GM18873 (cell line): Measurements from ENCODE around the gene NINL.

Source experiments
- ATAC-seq: cut with Tn5 transposase; IDR thresholded peaks from one replicate; pipeline ENCODE4 v1.9.1; 2021; ENCODE audit warnings: mild to moderate bottlenecking, moderate library complexity, moderate number of reproducible peaks; ENCODE audit not compliant: unreplicated experiment, low FRiP score

The NINL gene

GRCh38 chr20:25535762-25536161, 49.6 kb downstream of the NINL start:
- ATAC-seq, result no peak

DNA sequence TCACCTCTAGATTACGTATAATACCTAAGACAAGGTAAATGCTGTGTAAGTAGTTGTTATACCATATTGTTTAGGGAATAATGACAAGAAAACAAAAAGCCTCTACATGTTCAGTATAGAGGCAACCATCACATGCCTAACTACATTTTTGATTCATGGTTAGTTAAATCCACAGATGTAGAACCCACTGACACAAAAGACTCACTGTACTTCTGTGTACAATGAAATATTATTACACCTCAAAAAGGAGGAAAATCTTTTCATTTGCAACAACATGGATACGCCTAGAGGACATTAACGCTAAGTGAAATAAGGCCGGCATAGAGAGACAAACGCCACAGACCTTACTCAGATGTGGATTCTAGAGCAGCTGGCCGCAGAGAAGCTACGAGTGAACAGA, 50.5 kb downstream of the NINL start:
- ATAC-seq, result no peak

GRCh38 chr20:25533920-25534700, 51.2 kb downstream of the NINL start:
- no peak for ATAC-seq

DNA sequence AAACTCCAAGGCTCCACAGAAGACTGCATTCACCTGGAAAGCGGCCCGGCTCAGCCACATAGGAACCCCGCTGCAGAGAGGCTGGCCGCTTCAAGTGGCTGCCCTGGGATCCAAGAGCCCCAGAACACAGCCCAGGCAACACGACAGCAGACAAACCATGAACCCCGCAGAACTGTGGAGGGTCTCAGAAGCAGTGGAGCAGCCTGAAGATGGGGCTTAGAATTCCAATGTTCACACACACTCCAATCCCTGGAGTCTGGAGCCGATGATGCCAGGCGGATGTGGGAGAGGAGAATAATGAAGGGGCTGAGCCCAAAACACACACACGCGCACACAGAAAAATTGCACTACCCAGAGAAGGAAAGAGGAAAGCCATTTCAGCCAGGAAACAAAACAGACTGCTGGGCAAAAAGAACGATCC, 52.4 kb downstream of the NINL start:
- ATAC-seq, result no peak

- no peak for ATAC-seq
Measured at GRCh38 chr20:25532015-25532751, 53.1 kb downstream of the NINL start.

DNA sequence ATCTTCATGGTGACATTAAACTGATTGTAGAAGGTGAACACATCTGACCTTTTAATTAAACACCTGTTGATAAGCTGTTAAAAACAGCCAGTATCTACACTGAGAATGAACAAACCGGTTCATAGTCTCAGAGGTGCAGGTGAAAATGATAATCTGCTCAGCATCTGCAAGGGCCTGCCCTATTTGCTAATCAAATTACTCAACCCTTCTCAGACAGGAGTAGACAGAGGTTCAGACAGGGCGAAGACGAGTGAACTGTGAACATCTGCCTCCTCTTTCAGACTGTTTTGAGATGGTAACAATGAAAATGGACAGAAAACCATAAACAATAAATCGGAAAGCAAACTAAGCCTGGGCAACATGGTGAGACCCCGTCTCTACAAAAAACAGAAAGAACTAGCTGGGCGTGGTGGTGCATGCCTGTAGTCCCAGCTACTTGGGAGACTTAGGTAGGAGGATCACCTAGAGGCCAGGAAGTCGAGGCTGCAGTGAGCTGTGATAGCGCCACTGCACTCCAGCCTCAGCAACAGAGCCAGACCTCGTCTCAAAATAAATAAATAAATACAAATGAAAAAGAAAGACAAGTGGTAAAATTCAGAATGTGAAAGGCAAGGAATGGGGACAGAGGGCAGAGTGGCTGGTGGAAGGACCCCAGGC, 55.9 kb downstream of the NINL start:
- ATAC-seq, result no peak

GRCh38 chr20:25527949-25528348, 57.4 kb downstream of the NINL start:
- ATAC-seq, result no peak

DNA sequence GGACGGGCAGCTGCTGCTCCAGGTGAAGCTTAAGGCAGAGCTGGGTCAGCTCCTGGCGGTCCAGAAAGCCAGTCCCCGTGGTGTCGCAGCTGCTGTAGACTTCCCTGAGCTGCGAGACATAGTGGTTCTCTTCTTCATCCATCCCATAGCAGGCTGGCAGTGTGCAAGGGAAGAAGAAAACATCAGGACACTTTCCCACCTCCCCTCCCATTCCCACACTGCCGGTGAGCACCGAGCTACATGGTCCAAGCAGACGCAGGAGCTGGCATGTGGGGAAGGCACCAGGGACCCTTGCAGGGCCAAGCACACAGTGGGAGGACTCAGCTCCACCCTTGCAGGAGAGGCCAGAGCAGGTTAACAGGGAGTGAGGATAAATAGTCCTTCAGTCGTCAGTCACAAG, 58.9 kb downstream of the NINL start:
- no peak for ATAC-seq

DNA sequence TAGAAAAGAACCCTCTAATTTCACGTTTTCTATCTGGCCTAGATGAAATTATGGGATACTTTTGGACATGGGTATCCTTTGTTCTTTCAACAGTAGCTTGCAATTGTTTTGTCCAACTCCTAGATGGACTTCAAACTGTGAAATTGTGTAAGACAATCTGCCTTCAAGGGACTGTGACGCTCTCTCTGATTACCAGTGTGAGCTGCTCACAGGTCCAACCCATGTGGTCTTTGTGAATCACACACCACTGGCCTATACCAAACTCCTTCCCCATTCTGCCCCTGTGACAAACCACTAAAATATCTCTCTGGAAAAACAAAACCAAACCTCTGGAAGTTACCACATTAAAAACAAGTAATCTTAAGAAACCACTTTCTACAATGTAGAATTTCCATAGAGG, 59.5 kb downstream of the NINL start:
- no peak for ATAC-seq

- no peak for ATAC-seq
Measured at GRCh38 chr20:25525295-25525694, 60.0 kb downstream of the NINL start.

DNA sequence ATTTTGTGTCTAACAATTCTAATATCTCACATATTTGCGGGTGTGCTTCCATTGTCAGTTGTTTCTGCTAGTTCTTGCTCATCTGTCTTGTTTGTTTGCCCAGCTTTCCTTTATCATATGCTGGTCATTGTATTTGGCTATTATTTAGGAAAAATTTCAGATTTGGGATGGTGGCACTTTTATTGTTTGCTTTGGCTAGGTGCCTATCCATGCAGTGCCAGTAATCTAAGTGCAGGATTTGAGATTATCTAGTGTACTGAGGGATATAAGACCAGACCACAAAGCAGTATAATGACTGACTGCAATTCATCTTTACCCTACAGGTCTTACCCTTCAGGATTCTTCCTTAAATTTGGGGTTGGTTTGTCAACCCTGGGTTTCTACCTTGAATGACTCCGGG, 63.9 kb downstream of the NINL start:
- no peak for ATAC-seq

DNA sequence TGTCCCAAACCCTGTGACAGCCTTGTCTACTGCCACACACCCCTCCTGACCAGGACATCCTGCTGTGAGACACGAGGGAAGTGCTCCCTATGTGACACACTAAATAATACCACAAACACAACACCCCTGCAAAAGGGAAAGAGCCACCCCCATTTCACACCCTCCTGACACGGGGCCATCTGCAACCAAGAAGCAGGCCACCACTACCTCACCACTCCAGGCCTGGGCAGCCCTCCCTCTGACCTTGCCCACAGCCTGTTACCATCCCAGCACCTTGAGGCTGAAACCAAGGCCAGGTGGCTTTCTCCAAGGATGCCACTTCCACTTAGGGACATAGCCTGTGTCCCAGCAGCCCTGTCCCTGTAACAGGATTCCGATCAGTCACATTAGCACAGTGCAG, 68.2 kb downstream of the NINL start:
- no peak for ATAC-seq

- no peak for ATAC-seq
Measured at GRCh38 chr20:25514747-25515340, 70.5 kb downstream of the NINL start.

- no peak for ATAC-seq
Measured at GRCh38 chr20:25514195-25514594, 71.1 kb downstream of the NINL start.

- no peak for ATAC-seq
Measured at GRCh38 chr20:25512709-25513108, 72.6 kb downstream of the NINL start.

DNA sequence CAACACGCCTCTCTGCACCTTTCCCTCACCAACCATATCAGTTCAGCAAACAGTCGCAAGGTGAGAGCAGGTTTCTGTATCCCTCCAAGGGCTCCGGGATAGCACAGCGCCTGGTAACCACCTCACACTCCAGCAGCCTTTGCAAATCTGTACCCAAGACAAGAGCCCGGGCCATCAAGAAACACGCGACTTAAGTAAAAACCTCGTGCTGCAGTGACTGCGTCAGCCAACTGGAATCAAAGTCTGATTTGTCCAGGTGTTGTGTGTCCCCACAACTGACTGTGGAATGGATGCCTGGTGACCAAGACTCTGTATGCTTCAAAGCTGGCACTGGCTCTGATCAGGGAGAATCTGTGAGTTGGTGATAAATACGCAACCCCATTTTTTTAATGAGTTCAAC, 74.1 kb downstream of the NINL start:
- no peak for ATAC-seq

DNA sequence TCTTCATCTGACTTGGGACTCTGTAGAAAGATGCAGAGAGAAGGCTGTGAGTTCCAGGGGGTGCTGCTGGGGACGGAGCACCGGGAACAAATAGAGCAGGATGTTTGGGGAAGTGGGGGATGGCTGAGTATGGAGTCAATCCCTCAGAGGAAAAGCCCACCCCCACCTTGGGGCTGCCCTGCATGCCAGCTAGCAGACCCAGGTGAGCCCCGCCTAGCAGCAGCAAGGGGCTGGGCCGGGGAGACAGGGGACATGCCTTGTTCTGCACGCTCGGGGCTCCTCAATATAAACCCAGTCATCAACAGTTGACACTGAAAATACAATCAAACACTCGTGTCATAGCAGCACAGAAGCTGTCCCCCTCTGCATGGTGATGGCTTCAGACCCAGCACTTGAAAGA, 74.6 kb downstream of the NINL start:
- no peak for ATAC-seq

DNA sequence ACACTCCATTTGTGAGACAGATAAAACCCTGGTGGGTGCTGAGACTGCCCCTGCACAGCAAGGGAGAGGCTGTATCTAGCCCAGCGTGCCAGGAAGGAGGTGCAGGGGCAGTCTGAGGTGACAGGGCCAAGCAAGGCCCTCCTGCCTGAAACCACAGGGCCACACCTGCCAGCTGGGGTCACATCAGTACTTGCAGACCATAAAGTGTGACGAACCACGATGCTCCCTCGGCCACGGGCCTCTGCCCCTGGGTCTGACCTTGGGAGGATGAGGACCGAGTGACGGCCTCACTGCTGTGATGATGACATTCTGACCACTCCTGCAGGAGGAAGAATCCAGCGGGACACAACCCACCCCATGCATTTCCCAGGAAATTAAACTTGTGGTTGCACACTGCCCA, 75.1 kb downstream of the NINL start:
- no peak for ATAC-seq

- no peak for ATAC-seq
Measured at GRCh38 chr20:25509084-25509483, 76.2 kb downstream of the NINL start.

GRCh38 chr20:25508083-25508770, 77.1 kb downstream of the NINL start:
- no peak for ATAC-seq
